Measurements from ENCODE around the gene ZBTB7C.

ZBTB7C gene

DNA sequence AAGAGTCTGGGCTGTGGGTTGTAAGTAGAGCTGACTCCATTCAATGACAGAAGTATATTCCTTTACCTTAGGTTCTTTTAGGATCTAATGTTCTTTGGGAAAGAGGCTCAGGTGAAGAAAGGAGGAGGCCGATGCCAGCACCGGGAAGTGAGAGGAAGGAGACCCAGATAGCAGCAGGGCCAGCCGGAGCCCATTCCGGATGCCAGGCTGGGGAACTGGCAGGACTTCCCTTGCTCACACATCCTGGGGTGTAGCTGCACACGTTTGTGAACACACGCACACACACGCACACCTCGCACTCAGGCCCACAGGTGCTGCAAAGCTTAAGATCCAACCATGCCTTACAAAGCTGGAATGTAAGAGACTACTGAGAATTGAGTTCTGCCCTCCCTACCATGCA, 383.0 kb downstream of the ZBTB7C start:
- no peak for FAIRE-seq

DNA sequence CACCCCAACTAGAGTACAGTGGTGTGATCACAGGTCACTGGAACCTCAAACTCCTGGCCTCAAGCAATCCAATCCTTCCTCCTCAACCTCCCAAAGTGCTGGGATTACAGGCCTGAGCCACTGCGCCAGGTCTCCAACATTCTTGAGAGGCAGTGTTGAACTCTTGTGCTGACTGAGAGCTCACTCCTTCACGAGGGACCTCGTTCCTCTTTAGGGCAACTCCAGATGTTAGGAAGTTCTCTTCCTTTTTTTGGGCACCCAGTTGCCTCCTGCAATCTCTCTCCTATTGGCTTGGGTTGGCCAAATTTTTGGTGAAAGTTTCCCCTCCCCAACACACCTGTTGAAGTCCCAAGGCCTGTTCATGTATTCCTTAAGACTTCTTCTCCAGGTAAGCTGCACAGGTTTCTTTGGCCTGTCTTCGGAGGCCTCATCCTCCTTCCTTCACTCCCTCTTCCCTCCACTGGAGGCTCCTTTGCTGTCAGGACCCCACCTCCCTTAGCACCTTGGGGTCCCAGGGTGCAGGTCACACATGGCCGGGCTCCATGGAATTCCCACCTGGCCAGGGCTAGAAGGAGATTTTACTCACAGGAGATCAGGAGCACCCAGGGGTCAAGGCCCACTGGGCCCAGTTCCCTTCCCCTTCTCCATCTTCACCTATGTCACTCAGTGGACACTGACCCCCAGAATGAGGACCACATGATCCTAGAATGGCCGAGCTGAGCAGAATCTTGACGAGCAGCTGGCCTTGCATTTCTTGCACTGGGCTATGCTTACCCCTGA, 384.1 kb downstream of the ZBTB7C start:
- FAIRE-seq, result no peak

DNA sequence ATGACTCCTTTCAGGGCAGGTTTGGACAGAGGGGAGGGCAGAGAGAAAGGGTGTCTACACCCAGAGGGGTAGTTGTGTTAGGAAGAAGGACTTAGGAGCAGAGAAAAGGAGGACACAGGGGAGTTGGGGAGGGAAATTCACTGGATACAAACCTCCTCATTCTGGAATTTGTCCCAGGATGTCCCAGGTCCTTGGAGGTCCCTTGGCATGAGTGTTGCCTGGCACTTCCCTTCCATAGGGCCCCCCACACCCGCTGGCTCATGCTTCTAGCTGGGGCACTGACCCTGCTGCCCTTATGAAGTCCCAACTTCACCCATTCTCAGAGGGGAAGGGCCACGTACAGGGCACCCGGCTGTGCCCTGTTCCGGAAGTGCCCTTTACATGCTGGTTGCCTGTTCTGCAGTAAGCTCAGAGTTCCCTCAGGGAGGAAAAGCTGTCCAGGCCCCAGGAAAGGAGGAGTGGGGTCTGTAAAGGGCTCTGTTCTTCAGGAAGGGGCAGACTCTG, 385.1 kb downstream of the ZBTB7C start:
- FAIRE-seq, result no peak

DNA sequence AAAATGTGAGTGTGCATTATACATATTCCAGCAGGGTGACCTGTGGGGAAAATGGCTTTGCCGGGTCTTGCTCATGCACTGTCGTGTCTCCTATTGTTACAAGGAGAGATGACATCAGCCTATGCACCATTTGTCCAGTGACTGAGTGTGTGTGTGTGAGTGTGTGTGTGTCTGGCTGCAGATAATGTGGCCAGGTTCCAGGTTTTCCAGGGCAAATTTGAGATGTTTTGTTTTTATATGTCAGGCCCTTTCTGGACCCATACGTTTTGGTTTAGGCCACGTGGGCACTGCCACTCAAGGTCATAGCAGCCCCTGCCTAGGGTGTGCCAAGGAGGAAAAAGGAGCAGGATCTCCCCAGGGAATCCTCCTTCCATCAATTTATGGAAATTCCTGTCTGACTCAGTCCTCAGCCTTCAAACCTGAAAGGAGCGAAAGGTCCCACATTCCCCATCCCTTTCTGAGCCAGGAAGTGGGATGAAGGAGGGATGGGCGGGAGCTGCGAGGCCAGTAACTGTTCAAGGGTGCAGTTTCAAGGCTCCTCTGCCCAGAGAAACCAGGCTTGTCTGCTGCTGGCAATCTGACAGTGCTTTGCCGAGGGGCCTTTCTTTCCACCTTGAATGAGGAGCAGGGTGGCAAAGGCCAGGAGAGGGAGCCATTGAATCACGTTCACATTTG, 385.7 kb downstream of the ZBTB7C start:
- no peak for FAIRE-seq

DNA sequence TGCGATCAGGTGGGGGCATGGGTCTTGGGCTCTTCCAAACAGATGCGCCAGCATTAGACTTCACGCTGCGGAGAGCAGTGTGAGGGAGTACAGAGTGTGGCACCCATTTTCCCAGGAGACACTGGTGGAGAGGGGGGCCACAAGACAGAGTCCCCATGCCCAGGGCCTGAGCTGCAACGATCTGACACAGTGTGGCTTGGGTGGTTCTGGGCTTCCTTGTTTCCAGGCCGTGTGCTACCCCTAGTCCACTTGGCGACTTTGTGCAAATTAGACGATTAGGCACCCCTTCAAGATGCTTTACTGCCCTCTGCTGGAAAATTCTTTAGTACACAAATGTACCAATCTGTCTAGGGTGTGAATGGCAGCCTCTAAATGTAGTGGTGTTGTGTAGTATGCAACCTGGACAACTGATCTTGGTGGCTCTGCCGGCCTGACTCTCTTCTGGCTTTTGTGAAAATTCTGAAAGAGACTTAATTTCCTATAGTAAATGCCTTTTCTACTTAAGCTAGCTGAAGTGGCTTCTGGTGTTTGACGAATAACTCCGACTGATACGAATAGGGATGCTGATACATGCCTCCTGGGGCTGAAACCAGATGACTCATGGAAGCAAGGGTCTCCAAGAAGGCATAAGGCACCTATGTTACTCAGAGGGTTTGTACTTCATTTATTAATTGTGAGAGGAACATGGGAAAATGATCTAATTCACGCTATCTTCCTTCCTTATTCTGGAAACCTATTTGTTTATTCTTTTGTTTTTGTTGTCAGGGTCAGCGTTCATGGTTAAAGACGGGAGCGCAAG, 386.5 kb downstream of the ZBTB7C start:
- FAIRE-seq, result no peak

DNA sequence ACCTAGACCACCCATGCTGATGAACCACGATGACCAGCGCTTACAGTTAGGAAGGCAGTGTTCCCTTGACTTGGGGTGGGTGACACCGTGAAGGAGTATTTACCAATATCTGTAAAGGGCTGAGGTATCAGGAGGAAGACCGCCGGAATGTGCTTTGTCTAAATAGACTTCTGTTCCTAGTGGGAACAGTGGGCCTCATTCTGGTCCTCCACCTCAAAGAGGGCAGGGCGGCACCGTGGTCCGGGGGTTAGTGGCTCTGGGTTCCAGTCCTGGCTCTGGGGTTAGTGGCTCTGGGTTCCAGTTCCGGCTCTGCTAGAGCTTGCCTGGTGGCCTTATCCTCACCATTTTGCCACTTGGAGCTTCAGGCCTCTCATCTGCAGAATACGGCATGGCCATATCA, 387.2 kb downstream of the ZBTB7C start:
- no peak for FAIRE-seq

DNA sequence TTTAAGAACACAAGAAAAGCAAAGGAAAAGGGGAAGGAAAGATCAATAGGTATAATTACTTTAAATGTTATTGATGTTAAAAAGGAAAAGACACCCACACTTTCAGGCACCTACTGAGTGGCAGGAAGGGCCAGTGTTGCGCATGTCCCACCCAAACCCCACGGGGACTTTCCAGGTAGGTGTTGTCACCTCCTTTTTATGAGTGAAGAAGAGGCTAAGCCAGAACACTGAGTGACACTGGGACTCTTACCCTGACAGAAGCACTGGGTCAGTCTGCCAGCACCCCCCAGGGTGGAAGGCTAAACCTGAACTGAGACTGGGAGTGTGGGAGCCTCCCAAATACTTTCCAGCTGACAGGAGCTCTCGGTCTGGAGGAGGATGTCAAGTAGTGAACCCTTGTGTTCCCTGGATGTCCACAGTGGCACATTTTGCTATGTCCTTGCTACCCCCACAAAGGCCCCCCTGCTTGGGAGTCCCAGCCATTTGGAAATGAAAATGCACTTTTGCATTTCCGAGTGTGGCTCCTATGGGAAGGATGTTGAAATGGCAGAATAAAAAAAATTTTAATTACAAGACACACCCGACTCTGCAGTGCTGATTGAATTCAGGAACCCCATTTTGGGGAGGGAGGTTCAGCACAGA, 387.8 kb downstream of the ZBTB7C start:
- FAIRE-seq, result no peak

DNA sequence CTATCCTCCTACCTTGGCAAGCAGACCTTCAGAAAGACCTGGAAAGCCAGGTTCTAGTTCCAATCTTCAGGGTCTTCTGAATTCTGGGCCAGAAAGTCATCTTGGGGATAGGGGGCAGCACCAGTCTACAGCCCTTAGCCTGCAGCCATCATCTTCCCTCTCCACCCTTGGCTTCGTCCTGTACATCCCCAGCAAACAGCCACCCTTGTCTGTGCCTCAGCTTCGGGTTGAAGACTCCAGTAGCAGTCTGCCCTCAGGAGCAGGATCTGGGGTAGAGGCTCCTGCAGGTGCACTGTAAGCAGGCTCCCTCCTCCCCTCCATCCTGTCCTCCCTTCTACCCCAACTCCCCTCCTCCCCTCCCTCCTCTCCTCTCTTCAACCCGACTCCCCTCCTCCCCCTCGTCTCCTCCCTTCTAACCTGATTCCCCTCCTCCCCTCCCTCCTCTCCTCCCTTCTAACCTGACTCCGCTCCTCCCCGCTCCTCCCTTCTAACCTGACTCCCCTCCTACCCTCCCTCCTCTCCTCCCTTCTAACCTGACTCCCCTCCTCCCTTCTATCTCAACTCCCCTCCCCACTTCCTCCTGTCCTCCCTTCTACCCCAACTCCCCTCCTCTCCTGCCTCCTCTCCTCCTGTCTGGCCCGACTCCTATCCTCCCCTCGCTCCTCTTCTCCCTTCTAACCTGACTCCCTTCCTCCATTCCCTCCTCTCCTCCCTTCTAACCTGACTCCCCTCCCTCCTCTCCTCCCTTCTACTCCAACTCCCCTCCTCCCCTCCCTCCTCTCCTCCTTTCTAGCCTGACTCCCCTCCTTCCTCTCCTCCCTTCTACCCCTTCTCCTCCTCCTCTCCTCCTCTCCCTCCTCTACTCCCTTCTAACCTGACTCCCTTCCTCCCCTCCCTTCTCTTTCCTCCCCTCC, 388.6 kb downstream of the ZBTB7C start:
- no peak for FAIRE-seq

DNA sequence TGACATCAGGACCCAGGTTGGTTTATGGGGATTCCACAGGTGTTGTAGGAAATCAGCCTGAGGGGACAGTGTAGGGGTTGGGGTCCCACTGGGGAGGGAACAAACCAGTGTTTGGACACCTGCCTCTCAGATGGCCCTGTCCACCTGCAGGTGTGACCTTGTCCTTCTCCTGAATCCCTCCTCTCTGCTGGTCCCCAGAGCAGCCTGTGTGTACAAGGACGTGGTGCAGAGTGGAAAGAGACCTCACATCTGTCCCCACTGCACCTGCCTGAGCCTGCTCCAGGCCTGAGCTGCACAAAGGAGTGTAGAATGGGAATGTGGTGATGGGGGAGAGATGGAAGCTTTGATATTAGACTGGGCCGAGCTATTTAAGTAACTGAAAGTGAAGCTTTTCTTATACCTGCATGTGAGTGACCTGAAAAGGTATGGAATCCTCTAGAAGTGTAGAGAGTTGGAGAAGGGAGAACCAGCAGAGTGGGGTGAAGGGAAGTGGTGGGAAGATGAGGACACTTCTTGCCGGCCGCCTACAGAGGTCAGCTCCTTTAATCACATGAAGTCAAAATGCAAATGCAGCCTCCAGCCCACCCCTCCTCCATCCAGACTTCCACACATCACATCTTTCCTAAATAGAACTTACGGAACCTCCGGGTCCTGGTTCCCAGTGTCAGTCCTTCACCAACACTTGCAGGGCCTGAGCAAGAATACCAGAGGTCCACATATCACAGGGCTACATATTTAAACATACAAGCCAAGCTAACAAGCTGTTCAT, 389.4 kb downstream of the ZBTB7C start:
- FAIRE-seq, result no peak

DNA sequence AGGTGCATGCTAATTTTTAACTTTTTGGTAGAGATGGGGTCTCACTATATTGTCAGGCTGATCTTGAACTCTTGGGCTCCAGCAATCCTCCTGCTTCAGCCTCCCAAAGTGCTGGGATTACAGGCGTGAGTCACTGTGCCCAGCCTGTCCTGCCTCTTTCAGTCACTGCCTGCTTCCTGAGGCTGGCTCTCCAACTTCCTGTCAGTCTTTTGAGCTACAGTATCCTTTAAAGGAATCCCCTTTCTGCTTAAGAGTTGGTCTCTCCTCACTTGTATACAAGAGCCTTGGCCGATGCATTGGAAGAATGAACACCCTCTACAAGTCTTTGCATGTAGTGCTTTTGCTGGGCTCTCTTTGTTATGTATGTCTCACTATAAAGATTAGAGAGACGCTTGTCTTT, 390.3 kb downstream of the ZBTB7C start:
- FAIRE-seq, result no peak

DNA sequence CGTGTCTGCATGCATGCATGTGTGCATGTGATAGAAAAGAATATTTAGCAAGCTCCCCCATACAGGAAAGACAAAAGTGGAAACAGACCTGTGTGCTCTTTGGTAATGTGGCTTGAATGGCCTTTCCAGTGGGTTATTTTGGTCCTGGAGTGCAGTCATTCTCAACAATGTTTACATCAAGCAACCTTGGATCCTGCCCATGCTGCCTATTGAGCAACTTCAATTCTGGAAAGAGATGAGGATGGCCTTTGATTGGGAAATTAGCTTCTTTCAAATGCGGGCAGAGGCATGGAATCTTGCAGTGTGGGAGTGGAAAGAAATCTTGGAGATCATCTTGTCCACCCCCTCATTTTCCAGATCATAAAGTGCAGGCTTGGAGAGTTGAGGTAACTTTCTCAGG, 391.5 kb downstream of the ZBTB7C start:
- no peak for FAIRE-seq

DNA sequence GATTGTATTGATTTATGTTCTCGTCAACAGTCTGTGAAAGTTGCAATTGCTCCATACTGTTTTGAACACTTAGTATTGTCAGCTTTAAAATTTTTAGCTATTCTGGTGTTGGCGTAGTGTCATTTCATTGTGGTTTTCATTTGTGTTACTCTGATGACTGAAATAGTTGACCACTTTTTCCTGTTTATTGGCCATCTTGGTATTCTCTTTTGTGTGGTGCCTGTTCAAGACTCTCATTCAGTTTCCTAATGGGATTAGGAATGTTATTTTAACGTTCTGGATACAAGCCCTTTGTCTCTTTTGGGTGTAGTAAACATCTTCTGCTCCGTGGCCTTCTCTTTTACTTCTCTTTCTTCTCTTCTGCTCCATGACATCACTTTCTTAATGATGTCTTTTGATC, 396.0 kb downstream of the ZBTB7C start:
- no peak for FAIRE-seq

DNA sequence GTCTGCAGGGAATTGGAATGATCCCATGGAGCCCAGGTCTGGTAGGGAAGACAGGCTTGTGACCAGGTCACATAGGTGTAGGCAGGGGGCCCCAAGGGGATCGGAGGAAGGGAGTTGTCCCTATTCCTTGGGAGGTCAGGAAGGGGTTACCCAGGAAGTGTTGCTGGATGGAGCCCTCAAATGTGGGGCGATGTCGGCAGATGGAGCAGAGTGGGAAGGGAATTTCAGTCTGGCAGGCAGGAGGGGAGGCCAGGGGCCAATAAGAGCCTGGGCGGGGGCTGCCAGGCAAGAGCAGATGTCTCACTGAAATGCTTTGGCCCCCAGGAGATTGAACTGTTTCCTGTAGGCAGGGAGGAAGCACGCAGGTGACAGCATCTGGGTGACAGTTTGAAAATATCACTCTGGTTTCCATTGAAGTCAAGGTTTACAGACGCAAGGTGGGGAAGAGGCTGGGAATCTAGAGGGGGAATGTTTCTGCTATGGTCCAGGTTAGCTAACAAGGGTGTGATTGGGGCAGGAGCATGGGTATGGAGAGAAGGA, 397.2 kb downstream of the ZBTB7C start:
- no peak for FAIRE-seq

DNA sequence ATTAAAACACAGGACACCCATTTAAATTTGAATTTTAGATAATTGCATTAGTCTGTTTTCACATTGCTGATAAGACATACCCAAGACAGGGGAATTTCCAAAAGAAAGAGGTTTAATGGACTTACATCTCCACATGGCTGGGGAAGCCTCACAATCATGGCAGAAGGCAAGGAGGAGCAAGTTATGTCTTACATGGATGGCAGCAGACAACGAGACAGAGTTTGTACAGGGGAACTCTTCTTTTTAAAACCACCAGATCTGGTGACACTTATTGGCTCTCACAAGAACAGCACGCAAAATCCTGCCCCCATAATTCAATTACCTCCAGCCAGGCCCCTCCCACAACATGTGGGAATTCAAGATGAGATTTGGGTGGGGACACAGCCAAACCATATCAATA, 398.9 kb downstream of the ZBTB7C start:
- no peak for FAIRE-seq

DNA sequence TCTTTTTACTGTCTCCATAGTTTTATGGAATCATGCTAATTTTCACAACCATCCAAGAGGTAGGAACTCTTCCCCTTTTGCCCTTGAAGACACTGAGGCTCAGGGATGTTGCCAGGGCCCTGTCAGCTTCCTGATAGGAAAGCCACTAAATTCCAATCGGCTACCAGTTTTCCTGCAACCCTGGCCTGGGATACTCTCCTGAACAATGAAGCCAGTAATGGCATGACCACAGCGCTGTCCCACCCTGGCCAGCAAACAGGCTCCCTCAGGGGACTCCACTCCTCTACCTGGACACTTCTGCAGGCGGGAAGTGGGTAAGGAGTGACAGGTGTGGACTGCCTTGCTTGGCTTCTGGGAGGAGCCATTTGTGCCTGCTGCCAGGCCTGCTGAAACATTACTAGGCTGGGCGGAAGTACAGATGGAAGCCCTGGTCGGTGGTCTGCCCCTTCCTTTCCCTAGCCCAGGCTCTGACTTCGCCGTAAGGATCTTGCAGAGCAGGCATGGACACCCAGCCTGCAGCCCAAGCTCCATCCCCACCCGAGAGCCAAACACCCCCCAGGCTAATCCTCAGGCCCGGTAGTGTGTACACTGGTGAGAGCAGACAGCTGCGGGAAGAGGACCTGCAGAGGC, 400.0 kb downstream of the ZBTB7C start:
- FAIRE-seq, result no peak

DNA sequence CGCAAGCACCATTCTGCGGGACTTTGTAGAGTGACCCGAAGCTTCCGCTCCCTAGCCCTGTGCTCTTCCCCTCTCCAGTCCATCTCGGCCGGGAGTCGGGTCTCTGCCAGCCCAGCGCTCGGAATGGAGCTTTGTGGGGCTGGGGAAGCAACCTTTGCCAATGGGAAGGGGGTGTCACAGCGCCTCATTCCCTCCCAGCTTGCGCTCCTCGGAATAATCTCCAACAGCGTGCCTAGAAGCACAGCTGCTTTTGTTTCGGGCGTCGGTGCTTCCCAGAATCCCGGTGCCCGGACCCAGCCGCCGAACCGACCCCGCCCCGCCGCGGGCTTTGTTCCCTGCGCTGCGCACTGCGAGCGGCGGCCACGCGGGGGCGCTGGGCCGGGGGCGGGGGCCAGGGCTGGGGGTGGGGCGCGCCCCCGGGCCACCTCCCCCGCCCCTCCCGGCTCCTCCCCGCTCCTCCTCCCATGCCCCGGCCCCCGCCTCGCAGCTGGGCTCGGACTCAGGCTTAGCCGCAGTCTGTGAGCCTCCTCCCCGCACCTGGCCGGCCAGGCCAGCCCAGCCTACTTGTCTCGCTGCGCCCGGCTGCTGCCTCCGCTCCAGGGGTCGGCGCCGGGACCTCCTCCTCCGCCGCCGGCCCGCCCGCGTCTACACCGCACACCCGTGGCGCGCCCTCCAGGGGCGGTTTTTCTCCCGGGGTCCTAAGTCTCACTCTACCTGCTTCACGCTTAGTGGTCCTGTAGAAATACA, 401.1 kb downstream of the ZBTB7C start:
- no peak for FAIRE-seq

DNA sequence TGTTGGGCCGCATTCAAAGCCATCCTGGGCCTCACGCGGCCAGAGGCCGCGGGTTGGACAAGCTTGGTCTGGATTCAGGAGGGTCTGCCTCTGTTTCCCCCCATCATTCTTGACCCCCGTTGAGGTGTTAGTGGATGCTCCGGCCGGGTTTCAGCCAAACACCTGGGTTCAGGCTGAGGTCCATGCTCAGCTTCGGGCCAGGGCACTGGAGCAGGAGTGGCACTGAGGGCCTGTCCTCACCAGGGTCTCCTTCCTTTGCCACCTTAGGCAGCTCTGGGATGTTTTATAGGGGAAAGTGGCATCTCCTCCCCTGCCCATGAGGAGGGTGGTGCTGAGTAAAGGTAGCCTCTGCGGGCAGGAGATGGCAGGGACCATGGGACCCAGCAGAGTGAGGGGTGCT, 401.8 kb downstream of the ZBTB7C start:
- no peak for FAIRE-seq

DNA sequence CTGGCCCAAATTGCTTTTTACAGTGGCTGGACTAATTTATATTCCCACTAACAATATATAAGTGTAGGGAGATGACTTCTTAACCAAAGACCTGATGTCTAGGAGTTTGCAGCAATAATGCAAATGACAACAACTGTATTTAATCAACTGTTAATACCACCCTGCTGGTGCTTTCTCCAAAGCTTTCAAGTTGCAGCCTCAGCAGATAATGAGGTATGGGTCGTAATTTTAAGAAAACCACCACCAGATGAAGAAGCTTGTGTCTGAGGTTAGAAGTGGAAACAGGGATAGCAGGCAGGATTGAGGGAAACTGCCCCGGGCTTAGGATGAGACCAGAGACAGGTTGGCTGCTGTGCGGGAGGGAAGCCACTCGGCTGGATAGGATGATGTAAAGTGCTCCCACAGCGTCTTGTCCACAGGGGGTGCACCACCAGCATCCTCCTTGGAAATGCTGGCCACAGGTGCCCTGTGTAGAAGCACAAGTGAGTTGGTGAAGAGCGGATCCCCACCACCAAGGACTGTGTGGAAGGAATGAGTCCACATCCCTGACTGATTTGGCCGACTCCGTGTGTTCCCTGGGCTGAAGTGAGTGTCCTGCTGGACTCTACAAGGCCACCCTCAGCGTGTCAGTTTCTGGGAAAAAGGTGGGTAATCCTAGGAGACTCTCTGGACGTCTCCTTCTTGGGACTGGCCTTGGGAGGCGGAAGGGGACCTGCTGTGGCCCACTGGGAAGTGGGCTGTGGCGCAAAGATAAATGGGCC, 402.6 kb downstream of the ZBTB7C start:
- no peak for FAIRE-seq

DNA sequence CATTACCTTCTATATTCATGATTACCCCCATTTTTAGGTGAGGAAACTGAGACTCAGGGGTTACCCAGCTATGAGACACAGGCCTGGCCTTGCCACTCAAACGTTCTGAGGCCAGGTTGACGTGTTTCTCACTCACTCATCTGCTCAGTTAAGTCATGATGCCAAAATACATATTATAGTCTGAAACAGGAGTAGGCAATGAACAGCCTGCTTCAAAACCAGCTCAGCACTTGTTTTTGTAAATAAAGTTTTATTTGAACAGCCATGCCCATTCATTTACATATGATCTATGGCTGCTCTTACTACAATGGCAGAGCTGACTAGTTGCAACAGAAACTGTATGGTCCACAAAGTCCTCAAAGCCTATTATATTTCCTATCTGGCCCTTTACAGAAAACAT, 404.6 kb downstream of the ZBTB7C start:
- FAIRE-seq, result no peak
